ENCODE measurements around the gene ETV6. TPM values are rescaled to one million over a fixed set of nuclear protein-coding genes. Genes with fewer than 3 reads are reported as not detected.

Gene ETV6
- polyA plus RNA-seq, 1 donor (not counting 4 experiments of a cell fraction or from before 2014, with no cell fraction given), result 5.3 TPM

GRCh38 chr12:11787933-11788849 is 138.7 kb downstream of the ETV6 start:
- no peaks in the 10 kb centered on the region for H3K9me3 ChIP-seq (ENCODE audit: control insufficient read depth, low read depth, low read length)
- DNase-seq (ENCODE audit: low read depth, low spot score), result no peak
- FAIRE-seq, result no peak
- peaks cover 12% of the 10 kb centered on the region for H3K4me1 ChIP-seq (ENCODE audit: control insufficient read depth, extremely low read depth, insufficient read depth, low read length)
- H3K36me3 ChIP-seq (ENCODE audit: control insufficient read depth in 2 of 2, extremely low read depth in 1 of 2, insufficient read depth in 2 of 2, low read length in 2 of 2), result no peaks in the 10 kb centered on the region
- H3K4me3 ChIP-seq (ENCODE audit: control insufficient read depth in 2 of 3, extremely low read depth in 1 of 3, insufficient read depth in 2 of 3, low read depth in 1 of 3, low read length in 3 of 3), result no peak overlapping the region
- TF ChIP-seq CTCF (optimal IDR thresholded peaks at IDR 0.05 in 1 of 3, IDR thresholded peaks at IDR 0.05 in 1 of 3, conservative IDR thresholded peaks at IDR 0.05 in 1 of 3; ENCODE audit: extremely low read depth in 1 of 3, insufficient read depth in 2 of 3, low read length in 3 of 3) (no peak), EZH2 (IDR thresholded peaks at IDR 0.05; ENCODE audit: low read length) (no peak)
- no peak overlapping the region for H2AFZ ChIP-seq (ENCODE audit: control insufficient read depth, low read length)
- dilution Hi-C loops (cut with MboI; ENCODE audit: extremely low pct_ligation_motif_present, low sequenced_read_pairs), result no loop called here
- H3K4me2 ChIP-seq (ENCODE audit: control insufficient read depth, extremely low read depth, insufficient read depth, low read depth, low read length), result no peak overlapping the region
- H3K27me3 ChIP-seq (ENCODE audit: control insufficient read depth, extremely low read depth, insufficient read depth, low read length), result no peaks in the 10 kb centered on the region
- H3K9ac ChIP-seq (ENCODE audit: control insufficient read depth, extremely low read depth, insufficient read depth, low read length), result no peak overlapping the region
- H3K9me1 ChIP-seq (ENCODE audit: control insufficient read depth, extremely low read depth, insufficient read depth, low read length), result no peaks in the 10 kb centered on the region
- no peak overlapping the region for H3K27ac ChIP-seq (ENCODE audit: control insufficient read depth, insufficient read depth, low read length)
- peaks cover 4% of the 10 kb centered on the region for H3K79me2 ChIP-seq (ENCODE audit: control insufficient read depth, insufficient read depth, low read length)
- no peaks in the 10 kb centered on the region for H4K20me1 ChIP-seq (ENCODE audit: control insufficient read depth, extremely low read depth, insufficient read depth, low read length)

- TF ChIP-seq EZH2 (IDR thresholded peaks at IDR 0.05; ENCODE audit: low read length) (no peak), CTCF (optimal IDR thresholded peaks at IDR 0.05 in 1 of 3, IDR thresholded peaks at IDR 0.05 in 1 of 3, conservative IDR thresholded peaks at IDR 0.05 in 1 of 3; ENCODE audit: extremely low read depth in 1 of 3, insufficient read depth in 2 of 3, low read length in 3 of 3) (no peak)
- Histone ChIP-seq H2AFZ (ENCODE audit: control insufficient read depth, low read length) (no peak overlapping the region), H3K9me1 (ENCODE audit: control insufficient read depth, extremely low read depth, insufficient read depth, low read length) (no peaks in the 10 kb centered on the region), H3K36me3 (ENCODE audit: control insufficient read depth in 2 of 2, extremely low read depth in 1 of 2, insufficient read depth in 2 of 2, low read length in 2 of 2) (no peaks in the 10 kb centered on the region), H3K9ac (ENCODE audit: control insufficient read depth, extremely low read depth, insufficient read depth, low read length) (no peak overlapping the region), H3K4me1 (ENCODE audit: control insufficient read depth, extremely low read depth, insufficient read depth, low read length) (peaks cover 21% of the 10 kb centered on the region), H3K79me2 (ENCODE audit: control insufficient read depth, insufficient read depth, low read length) (no peaks in the 10 kb centered on the region), H3K27ac (ENCODE audit: control insufficient read depth, insufficient read depth, low read length) (no peak overlapping the region), H3K4me2 (ENCODE audit: control insufficient read depth, extremely low read depth, insufficient read depth, low read depth, low read length) (no peak overlapping the region), H3K9me3 (ENCODE audit: control insufficient read depth, low read depth, low read length) (no peaks in the 10 kb centered on the region), H4K20me1 (ENCODE audit: control insufficient read depth, extremely low read depth, insufficient read depth, low read length) (no peaks in the 10 kb centered on the region), H3K4me3 (ENCODE audit: control insufficient read depth in 2 of 3, extremely low read depth in 1 of 3, insufficient read depth in 2 of 3, low read depth in 1 of 3, low read length in 3 of 3) (no peak overlapping the region), H3K27me3 (ENCODE audit: control insufficient read depth, extremely low read depth, insufficient read depth, low read length) (no peaks in the 10 kb centered on the region)
- FAIRE-seq, result no peak
- dilution Hi-C loops (cut with MboI; ENCODE audit: extremely low pct_ligation_motif_present, low sequenced_read_pairs), result no loop called here
- DNase-seq (ENCODE audit: low read depth, low spot score), result no peak
Observed at GRCh38 chr12:11793921-11794710, 144.6 kb downstream of the ETV6 start.
